T-helper 9 cell (primary cell): ENCODE results near the gene MGP.

Experiments
- DNase-seq: peaks from one replicate; pipeline ENCODE4 v3.0.0-alpha.2; 2020

Gene MGP

DNA sequence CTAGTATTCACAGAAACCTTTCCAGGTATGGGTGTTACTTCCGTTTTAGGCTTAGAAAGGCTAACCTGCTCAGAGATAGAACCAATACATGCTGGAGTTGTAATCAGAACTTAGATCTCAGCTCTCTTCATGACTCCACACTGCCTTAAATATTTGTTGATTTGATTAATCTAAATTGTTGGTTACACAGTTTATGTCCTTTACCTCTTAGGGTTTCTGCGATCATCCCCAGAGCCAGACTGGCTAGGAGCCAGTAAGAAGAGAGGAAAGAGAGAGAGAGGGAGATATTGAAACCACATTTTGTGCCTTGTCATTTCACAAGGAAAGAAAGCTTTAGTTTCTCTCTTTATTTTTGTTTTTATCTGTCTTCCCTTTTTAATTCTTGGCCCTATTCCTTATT, 16.8 kb upstream of the MGP start:
- DNase-seq: no peak

DNA sequence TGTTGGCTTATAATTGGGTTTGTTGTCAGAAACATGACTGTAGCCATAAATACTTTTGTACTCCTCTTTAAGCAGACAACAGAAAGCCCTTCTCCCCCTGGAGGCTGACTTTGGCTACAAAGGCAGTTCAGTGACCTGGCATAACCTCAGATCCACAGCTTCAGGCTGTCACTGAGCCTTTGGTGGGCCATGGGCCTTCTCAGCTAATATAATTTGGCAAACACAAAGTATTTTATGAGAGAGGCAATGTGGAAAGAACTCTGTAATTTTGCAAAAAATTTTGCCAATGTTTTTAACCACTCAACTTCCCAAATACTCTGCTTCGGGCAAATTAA, 15.5 kb upstream of the MGP start:
- no peak for DNase-seq

DNA sequence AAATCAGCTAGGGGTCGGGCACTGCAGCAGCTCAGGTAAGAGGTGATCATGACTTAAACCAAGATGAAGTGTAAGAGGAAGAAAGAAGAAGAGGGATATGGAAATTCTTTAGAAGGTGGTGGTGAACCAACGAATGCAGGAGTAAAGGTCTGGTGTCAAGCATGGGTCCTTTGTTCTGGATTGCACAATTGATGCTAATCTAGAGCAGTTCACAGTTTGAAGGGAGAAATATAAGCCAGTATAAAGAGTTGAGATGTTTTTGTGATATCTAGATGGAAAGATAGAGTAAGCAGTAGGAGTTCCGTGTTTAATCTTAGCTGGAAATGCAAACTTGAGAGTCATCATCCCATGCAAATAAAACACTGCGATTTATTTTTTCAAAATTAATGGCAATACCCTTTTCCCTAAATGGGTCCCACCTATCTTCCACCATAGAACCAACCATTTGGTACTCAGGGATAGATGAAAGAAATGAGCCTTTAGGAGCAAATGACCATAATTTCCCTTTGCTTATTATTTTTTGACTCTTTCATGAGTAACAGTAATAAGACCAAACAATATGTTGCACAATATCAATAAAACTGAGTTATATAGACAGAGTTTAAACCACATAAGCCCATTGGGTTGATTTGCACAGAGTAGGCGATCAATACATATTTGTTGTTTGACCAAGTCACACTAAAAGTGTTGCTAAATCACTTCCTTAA, 15.0 kb upstream of the MGP start:
- no peak for DNase-seq

DNA sequence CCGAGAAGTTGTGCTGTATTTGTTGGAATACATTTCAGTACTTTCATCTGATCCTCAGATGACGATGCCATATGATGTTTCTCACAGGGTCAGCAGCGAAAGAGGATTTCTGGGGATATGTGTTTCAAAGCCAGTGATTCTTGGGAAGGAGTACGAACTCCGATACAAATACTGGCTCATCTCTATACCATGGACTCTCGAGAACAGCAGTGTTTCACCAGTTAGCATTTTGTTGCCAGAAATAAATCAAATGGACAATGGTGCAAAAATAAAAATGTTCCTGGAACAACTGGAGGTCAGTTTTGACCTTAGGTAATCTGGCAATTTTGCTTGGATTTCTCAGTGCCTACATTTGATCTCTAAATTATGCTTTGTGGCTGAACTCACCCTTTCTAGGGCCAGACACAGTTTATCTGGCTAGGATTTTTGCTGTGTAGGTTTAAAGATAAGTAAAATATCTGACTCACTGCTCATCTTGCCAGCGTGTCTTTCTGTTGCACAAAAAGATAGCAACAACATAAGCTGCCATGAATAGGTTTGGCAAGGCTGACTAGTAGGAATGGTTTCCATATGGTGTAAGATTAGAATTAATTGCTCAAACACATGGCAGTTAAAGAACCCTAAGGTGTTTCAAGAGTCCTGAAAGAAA, 11.0 kb upstream of the MGP start:
- no peak for DNase-seq

DNA sequence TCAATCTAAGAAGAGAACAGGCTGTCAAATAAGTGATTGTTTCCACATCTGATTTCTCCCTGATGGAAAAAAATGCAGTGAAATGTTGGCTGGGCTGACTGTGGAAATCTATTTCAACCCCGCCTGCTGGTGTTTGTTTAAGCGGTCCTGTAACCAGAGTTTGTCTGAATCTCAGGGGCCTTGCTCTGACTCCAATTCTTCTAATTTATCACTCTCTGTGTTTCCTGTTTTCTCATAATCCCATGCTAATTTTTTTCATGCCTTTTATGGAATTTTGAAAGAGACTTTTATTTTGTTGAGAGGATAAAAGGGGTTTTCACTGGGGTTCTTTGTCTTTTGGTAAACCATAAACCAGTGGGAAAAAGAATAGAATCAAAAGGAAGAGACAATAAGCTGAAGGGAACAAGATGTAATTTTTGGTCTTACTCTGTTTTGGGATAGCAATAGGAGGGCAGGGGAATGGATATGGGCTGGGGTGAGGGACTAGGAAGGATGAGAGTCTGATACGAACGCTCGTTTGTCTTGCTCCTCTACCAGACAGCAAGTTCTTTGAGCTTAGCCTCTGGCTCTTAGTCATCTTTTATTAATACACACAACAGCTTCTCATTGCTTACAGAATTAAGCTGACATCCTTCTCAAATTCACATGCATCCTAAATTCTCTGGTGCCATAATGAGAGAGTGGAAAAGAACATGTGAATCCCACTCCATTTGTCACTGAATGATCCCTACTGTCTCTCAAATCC, 8.0 kb upstream of the MGP start:
- DNase-seq: no peak

DNA sequence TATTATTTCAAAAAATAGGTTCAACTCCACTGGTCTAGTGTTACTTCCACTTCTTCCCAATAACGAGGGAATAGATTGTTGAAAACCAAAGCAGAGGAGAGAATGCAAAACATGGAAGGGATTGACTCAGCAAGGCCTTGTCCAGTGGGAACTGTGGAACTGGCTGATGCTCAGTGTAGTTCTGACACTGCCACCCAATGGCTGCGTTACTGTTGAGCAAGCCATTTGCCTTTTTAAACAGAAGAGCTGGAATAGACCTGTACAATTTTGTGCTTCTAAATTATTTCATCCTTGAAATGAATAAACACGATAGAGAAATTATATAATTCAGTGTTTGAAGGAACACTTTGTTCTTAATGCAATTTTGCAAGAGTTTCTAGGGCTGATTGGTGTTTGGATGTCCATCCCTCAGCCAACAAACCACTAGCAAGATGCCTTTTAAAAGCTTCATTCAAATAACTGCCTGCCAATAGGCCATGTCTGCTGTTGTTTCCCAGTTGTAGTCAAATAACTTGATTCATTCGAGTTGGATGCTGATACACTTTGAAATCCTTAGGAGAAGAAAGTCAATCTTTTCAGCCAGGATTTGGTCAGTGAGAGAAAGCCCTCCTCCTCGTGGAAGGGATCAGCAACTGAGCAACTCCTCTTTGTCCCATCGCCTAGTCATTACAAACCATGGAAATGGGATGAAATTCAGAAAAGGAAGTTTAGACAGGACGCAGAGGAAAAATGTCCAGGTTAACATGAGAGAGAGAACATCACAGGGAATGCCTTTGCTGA, 7.3 kb upstream of the MGP start:
- DNase-seq: no peak

DNA sequence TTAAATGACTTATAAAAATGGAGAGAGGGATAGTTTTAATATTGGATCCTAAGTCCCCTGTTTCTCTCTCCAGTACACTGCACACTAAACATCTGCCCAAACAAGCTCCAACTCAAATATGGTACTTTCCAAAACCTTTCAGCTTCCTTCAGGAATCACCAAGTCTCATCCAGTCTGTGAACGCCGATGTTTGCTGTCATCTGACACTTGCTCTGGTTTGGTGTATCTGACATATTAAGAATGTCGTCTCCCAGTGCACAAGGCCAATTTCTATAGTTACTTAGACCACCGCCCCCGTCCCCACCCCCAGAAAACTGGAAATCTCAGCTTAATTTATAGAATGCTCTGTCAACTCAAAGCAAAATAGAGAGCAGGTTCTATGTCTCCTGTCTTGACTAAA, 5.0 kb upstream of the MGP start:
- DNase-seq: no peak

DNA sequence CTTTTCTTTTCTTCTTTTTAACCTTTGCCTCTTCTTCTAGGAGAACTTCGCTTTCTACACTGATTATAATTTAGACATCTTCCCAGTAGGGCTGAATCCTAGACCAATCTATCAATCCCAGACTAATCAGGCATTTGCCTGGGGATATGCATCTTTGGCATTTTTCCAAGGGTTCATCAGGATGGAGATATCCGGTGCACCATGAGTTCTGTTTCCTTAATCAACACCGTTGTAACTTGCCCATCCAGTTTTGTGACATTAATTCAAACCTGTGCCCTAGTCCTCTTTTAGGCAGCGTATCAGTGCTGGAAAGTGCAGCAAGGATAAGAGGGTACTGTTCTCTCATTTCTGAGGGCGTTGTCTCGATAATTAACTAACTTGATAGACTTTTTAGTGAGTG, 617 bp upstream of the MGP start:
- DNase-seq: no peak

DNA sequence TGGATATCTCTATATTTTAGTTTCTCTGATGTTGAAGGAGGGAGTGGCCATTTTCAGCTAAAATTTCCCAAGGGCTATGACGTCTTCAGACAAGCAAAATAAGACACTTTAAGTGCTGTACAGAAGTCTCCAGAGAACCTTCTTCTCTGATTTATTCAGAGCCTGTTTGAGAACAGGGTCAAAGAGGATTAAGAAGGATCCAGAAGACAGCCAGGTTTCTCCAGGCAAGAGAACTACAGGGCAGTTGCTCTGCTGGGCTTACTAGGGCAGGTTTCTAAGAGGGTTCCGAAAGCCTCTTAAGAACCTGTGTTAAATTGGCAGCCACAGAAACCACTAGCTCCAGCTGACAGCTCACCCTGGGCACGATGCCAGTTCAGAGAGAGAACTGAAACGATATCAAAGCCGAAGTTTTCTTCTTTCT, 1.2 kb downstream of the MGP start:
- DNase-seq: peak; percentile 76

DNA sequence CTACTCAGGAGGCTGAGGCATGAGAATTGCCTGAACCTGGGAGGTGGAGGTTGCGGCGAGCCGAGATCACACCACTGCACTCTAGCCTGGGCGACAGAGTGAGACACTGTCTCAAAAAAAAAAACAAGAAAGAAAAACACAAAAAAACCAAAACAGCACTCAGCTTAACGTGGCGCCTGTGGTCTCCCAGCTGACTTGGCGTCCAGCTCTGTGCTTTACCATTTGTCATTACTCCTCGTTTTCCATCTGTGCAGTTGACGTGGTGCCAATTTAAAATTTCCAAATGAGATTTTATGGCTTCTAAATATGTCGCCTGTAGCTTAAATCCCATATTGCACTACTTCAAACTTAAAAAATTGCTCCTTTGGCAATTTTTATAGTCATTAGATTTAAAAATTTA, 2.0 kb downstream of the MGP start:
- no peak for DNase-seq

DNA sequence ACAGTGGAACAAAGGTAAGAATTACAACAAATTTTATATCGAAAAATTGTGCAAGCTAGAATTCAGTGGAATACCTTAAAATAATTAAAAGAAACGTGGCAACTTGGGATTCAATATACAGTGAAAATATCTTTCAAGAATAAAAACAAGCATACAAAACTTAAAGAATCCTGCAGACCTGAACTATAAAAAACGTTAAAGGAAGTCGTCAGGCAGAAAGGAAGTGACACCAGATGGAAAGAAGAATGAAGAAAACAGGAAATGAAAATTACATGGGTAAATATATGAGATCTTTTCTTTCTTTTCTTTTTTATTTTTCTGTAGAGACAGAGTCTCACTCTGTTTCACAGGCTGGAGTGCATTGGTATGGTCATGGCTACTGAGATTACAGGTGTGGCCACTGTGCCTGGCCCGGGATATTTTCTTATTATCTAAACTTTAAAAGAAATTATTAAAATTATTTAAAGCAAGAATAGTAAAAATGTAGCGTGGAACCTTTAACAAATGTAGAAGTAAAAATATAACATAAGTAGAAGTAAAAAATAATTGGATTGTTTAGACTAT, 4.7 kb downstream of the MGP start:
- DNase-seq: no peak

DNA sequence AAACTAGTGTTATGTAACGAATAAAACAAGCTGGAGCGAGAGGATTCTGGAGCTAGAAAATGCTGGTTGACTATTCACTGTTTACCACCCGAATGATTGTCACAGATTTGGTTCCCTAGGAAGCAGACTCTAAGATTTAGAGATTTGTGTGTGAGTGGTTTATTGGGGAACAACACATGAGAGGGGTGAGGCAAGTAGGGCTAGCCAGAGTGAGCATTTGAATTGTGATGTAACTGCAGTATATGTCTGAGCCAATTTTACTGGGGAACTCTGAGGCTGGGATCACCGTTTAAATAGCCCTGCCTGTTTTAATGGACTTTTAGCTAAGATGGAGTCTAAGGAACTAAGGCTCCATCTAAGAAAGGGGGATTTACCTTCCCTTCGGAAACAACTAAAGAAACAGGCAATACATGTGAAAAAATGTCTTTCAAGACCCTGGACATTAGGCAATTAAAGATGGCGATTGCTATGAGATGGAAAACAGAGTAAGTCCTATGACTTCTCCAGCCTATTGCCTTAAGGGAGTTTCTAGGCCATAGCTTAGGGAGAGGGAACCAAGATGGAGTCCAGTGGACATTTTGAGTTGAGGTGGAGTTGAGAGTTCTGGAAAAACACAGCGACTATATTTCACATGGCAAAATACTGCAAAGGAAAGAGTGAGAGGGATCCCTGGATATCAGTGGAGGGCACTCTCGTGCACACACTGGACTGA, 6.3 kb downstream of the MGP start:
- no peak for DNase-seq

DNA sequence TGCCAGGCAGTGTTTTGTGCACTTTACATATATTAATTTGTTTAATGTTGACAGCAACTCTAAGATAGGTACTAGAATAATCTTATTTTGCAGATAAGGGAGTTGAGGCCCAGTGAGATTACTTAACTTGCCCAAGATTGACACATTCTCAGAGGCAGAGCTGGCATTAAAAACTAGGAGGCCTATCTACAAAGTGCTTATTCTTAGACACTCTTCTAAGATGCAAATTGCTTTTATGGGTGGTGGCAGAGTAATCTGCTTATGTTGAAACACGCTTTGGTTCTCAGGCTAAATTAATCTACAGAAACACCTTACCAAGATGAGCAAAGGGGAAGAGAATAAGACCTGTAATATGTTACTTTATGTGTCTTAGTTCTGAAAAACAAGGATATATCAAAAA, 7.2 kb downstream of the MGP start:
- no peak for DNase-seq

DNA sequence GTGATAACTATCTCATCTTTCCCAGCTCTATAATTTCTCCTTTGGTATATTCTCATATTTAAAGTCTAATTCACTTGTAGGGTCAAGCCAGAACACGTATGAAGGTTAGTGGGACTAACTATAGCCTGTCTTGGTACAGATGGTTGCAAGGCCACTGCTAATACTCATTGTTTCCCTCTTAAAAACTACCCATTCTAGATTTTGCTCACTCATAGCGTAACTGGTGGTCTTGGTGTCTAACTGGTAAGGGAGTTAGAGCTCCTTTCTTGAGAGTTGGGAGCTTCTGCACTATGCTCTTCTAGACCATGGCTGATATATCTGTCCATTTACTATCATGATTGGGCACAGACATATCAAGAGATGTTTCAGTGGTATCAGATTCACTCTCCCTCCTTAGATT, 8.8 kb downstream of the MGP start:
- DNase-seq: no peak

DNA sequence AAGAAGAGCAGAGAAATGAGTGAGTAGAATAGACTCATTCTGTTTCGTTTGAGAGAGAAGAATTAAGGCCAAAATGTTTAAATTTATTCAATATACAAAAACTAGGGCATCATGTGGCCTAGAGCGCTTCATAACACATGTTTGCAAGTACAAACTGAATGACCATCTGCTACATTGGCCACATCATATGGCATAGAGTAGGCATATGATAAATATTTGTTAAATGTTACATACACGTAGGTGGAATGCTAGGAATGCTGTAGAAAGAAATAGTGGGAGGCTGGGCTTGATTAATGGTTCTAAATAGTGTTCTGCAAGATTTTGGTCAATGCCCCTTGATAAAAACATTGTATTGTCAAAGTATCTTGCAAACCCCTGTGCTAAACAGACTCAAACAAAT, 10.8 kb downstream of the MGP start:
- DNase-seq: no peak

DNA sequence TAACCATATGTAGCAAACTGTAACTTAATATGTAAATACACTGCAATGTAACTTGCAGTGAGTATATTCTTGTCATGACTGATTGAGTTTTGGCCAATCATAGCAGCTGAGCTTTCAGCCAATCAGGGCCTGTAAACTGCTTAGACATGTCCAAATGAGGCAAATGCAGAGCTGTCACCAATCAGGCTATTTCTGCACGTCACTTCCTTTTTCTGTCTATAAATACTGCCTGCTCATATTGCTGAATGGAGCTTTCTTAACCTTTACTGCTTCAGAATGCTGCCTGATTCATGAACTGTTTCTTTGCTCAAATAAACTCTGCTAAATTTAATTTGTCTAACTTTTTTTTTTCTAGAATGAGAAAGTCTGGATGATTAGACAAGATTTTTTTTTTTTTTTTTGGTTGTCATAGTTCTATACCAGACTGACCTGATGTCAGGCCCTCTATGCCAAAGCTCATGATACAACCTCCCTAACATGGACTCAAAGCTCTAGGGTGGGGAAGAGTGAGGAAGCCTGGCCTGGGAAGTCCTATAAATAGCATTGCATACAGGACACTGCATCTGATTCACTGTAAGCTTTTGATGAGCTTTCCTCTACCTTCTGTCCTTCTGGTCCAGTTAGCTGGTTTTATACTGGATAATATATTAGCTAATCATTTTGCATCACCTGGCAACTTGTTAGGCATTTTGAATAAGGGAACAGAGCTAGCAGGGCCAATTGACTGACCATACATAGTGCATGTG, 12.0 kb downstream of the MGP start:
- DNase-seq: no peak

DNA sequence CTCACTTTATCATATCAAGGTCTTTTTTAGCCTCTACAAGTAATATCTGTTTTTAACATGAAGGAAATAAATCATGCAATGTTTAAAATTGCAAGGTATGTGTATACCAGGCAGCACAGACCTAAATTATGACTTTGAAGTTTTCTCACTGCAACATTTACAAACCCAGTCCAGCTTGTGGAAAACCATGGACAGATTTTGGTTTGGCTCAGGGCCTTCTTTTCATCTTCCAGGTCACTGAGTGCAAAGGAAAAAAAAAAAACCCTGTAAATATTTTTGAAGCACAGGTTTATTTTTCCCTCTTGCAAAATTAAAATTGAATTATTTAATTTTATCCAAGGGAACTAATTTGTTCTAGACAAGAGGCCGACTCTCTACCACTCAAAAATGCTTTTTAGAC, 13.8 kb downstream of the MGP start:
- DNase-seq: no peak

DNA sequence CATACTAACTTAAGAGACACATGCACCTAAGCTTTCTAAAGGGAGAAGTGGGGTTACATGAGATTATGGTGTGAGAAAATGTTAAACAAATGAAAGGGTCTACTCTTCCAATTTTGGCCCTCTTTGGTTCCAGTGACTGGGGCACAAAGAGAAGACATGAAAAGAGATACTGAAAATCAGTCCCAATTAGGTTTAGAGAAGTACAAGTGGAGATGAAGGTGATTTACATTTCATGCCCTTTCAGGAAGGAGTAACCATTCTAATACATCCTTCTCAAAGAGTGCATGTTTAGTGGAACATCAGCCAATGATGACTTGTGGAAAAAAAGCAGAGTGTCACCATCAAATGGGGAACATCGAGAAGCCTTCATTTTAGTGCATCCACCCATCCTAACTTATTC, 14.4 kb downstream of the MGP start:
- no peak for DNase-seq

DNA sequence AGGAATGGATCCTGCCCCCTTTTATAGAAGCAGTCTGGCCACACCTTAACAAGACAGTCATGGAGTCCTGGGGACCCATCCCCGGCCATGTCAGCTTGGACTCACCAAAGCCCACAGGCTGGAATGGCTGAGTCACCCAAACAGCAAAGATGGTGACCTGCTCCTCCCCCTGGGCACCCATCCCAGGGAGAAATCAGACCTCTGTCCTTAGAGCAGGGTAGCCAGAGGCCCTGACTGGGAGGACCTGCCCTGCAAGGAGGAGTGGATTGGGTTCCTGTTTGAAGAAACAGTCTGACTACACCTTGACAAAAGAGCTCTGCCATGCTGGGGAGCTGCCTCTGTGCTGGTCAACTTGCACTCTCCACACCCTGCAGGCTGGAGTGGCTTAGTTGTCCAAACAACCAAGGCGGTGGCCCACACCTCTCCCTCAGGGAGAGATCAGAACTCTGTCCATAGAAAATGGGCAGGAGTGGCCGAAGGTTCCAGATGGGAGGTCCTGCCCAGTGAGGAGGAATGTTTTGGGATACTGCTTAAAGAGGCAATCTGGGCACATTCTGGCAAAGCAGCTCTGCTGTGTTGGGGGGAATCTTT, 16.6 kb downstream of the MGP start:
- DNase-seq: no peak

DNA sequence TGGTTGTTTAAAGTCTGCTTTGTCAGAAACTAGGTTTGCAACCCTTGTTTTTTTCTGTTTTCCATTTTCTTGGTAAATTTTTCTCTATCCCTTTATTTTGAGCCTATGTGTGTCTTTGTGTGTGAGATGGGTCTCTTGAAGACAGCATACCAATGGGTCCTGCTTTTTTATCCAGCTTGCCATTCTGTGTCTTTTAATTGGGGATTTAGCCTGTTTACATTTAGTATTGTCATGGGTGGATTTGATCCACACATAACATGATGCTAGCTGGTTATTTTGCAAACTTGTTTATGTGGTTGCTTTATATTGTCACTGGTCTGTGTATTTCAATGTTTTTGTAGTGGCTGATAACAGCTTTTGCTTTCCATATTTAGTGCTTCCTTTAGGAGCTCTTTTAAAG, 25.2 kb downstream of the MGP start:
- DNase-seq: no peak

DNA sequence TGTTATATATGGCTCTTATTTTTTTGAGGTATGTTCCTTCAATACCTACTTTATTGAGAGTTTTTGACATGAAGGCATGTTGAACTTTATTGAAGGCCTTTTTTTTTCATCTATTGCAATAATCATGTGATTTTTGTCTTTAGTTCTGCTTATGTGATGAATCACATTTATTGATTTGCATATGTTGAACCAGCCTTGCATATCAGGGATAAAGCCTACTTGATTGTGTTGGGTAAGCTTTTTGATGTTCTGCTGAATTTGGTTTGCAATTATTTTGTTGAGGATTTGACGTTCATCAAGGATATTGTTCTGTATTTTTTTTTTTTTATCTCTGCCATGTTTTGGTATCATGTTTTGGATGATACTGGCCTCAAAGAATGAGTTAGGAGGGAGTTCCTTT, 27.1 kb downstream of the MGP start:
- no peak for DNase-seq
